GM19324 (cell line): ENCODE measurements around the gene VAPA.
A peak's percentile ranks its signal among the peaks of the same experiment; 100 is the strongest.

Source experiments
- ATAC-seq: cut with Tn5 transposase; IDR thresholded peaks from one replicate; pipeline ENCODE4 v1.9.1; 2021; ENCODE audit warnings: mild to moderate bottlenecking, moderate library complexity; ENCODE audit not compliant: unreplicated experiment, low FRiP score

VAPA gene, protein sequence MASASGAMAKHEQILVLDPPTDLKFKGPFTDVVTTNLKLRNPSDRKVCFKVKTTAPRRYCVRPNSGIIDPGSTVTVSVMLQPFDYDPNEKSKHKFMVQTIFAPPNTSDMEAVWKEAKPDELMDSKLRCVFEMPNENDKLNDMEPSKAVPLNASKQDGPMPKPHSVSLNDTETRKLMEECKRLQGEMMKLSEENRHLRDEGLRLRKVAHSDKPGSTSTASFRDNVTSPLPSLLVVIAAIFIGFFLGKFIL

DNA sequence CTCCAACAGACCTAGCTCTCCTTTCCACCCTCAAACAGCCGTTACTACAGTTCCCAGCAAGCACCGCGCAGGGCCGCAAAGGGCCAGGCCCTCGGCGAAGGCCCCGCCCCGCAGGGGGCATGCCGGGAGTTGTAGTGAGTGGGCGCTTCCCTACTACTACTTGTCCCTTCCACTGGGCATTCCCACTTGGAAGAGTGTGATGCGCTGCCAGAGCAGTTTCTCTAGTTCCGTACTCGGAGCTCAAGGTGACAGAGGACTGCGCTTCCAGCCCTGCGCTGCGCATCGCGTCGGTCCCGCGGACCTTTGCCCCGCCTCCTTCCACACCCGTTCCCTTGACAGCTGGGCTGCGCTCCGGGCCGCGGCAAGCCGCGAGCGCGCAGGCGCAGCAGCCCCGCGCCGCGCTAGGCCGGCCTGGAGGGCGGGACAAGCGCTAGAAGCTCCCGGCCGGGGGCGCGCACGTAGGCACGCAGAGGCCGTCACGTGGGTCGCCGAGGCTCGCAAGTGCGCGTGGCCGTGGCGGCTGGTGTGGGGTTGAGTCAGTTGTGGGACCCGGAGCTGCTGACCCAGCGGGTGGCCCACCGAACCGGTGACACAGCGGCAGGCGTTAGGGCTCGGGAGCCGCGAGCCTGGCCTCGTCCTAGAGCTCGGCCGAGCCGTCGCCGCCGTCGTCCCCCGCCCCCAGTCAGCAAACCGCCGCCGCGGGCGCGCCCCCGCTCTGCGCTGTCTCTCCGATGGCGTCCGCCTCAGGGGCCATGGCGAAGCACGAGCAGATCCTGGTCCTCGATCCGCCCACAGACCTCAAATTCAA is at the start of gene VAPA:
Gene VAPA, plus strand, starts transcription at position 491 of the 808 bp plus-strand sequence. Its CDS starts 241 bp downstream, at position 732.
- ATAC-seq, result peak; percentile 87

DNA sequence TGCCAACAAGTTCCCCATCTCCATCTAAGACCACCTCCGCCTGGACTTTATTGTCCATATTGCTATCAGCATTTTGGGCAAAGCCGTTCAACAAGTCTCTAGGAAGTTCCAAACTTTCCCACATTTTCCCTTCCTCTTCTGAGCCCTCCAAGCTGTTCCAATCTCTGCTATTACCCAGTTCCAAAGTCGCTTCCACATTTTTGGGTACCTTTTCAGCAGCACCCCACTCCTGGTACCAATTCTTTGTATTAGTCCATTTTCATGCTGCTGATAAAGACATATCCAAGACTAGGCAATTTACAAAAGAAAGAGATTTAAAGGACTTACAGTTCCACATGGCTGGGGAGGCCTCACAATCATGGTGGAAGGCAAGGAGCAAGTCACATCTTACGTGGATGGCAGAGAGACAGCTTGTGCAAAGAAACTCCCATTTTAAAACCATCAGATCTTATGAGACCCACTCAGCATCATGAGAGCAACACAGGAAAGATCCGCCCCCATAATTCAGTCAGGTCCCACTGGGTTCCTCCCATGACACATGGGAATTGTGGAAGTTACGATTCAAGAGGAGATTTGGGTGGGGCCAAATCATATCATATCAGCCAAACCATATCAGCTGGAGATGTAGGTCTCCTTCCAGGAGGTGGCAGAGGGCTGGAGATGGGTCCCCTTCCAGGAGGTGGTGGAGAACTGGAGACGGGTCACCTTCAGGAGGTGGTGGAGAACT is 47.9 kb upstream of the VAPA start:
- no peak for ATAC-seq

DNA sequence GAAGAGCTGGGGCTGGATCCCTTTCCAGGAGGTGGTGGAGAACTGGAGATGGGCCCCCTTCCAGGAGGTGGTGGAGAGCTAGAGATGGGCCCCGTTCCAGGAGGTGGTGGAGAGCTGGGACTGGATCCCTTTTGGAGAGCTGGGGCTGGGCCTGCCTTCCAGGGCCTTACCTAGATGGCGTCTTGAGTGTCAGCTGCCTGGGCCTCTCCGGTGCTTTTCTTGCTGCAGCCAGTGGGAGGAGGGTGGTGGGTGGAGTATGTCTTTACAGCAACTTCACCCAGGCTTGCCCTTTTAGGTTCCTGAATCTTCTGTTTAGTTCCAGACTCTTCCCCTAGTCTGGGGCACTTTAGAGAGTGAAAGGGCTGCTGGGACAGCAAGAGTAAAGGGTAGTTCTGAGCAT is 47.2 kb upstream of the VAPA start:
- no peak for ATAC-seq

DNA sequence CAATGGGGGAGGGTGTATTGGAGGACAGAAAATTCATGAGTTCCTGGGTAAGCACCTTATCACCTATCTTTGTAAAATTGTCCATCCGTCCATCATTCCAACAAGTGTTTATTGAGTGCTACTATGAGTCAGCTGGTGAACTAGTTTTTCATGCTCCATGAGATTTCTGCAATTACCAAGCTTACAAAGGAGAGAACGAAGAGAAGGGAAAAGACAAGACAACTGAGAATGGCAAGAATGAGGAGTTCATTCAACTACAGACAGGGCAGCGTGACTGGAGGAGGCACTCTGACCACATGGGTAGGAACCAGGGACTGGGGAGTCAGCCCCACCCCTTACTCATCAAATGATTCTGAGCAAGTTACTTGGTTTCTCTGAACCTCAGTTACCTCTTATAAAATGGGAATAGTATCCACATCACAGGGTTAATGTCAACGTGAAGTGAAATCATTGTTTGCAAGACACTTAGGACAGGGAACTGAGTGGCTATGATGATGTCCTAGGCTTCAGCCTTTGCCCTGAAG is 46.7 kb upstream of the VAPA start:
- no peak for ATAC-seq

DNA sequence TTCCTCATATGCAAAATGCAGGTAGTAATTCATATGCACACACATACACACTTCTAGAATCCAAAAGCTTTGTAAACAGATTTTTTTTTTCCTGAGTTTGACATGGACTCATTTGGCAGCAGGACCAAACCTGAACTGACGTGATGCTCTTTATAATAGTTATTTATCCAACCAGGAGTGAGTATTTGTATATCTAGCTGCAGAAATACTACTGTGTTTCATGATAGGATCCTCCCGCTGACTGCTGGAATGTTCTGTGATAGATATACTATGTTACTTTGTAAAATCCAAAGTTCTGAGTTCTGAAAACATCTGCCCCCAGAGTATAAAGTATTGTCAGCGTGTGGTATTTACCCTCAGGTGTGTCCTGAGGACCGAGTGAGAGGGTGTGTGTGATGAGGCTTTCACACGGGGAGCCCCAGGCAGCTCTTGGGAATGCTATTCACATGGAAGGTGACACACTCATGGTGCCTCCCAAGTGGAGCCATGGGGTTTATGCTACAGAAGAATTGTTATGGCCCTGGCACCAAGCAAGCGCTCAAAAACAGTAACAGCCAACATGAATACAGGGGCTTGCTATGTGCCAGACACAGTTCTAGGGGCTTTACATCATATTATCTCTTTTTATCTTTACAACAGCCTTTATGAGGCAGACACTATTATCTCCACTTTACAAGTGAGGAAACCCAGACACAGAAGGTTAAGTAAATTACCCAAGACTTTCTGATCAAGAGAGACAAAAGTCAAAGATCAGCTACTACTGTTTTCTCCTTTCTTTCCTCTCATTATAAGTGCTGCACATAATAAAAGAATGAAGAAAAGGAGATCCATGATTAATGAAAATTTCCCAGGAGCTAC is 44.7 kb upstream of the VAPA start:
- no peak for ATAC-seq

DNA sequence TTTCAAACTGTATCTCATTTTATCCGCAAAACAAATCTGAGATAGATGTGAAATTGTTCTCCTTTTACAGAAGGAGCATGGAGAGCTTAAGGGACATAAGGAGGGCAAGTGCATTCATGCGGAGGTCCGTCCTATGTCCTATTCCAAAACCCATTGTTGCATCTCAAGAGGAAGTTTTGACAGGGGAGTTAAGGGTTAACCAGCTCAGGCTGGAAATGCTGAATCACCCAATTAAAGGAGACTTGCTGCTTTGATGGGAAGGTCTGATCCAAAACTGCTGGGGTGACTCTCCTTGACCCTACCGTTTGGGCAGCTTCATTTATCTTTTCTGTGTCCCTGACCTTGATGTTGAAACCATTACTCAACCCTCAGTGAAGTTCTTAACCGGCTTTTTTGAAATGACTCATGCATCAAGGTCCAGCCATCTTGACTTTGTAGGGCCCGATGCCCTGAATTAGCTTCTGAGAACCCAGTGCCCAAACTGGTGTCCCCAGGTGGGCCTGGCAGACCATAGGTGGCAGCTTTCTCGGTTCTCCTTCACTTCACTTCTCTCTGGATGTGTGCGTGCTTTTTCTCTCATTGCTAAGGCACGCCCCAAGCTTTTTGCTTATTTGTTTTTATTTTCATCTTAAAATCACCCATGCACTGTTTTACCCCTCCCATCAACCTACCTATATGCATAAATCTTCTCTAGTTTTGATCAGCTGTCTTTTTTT is 43.9 kb upstream of the VAPA start:
- ATAC-seq, result no peak

DNA sequence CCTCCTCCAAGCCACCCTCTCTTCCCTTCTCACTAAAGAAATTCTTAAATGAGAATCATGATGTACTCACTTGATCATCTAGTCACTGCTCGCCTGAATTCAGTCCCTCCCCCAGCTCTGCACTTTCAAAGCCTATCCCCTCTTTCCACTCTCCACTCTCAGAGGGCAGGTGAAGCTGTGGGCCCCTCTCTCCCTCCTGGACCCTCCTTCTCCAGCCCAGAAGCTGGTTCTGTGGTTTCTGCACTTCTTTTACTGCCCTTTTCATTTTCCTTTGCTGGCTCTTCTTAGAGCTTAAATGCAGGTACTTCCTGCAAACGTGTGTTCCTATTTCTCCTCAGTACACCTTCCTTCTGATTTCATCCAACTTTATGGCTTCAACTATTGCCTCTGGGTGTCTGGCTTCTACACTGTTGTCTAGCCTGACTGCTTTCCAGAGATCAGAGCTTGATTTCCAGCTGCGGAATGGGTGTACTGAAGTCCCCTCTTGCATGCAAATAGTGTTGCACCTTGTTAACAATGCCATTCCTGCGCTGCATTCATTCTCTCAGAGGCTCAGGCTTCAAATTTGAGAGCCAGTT is 43.3 kb upstream of the VAPA start:
- no peak for ATAC-seq

DNA sequence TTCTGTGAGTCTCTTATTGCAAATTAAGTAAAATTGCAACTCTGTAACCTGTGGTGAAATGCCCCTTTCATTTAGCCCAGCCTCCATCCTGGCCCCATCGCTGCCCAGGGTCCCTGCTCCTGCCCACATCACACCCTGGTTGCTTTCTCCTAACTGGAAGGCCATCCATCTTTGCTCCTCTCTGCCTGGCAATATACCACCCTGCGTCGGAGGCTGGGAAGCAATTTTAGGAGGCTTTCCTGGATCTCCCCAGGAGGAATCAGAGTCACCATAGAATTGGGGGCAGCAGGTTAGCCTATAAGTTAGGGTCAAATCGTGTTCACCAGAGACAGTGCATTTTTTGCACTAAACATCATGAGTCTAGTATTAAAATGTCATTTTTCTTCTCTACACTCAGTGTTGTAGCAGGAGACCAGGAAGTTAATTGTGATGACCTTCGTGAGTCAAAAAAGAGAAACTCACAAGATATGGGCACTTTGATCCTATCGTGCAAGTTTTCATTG is 42.5 kb upstream of the VAPA start:
- no peak for ATAC-seq

DNA sequence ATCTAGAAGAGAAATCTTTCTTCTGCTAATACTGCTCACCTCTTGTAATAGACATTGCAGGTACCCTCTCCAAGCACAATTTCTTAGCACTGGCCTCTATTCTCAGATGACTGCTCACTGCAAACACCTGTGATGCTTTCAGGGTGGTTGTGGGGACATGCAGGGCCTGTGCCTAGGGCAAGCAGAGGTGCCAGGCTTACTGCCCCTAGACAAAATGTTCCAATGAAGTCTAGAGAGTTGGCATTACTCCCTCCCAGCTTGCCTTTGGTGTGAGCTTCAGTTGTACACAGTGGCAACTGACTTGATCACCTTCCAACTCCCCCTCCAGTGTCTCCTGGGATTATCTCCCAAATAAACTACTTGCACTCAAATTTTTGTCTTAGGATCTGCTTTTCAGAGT is 41.0 kb upstream of the VAPA start:
- no peak for ATAC-seq

DNA sequence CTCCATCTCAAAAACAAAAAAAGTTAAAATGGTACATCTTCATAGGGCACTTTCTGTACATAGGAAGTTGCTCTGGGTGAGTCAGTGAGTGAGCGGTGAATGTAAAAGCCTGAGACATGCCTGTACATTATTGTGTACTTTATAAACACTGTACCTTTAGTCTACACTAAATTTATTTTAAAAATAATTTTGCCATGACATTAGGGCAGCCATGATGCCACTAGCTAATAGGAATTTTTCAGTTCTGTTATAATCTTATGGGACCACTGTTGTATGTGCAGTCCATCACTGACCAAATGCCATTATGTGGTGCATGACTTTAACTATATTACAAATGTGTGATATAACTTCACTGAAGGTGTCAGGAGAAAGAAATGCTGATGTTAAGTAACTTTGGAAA is 39.1 kb upstream of the VAPA start:
- ATAC-seq, result no peak

DNA sequence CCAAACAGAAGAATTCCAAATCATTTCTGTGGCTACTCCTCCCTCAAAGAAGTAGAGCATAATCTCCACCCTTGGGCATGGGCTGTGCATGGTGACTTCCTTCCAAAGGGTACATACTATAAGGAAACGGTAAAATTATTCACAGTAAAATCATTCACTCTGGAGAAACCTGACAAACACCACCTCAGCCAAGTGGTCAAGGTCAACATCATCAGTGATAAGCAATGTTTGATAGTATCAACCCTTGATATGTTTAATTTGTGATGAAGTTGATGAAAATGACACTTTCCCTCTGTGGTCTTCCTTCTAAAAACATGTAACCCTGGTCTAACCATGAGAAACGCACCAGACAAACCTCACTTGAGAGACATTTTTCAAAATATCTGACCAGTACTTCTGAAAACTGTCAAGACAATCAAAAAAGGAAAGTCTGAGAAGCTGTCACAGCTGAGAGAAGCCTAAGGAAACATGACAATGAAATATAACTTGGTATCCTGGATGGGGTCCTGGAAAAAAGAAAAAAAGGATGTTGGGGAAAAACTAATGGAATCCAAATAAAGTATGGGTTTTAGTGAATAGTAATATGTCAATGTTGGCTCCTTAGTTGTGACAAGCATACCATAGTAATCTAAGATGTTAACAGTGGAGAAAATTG is 37.5 kb upstream of the VAPA start:
- no peak for ATAC-seq

DNA sequence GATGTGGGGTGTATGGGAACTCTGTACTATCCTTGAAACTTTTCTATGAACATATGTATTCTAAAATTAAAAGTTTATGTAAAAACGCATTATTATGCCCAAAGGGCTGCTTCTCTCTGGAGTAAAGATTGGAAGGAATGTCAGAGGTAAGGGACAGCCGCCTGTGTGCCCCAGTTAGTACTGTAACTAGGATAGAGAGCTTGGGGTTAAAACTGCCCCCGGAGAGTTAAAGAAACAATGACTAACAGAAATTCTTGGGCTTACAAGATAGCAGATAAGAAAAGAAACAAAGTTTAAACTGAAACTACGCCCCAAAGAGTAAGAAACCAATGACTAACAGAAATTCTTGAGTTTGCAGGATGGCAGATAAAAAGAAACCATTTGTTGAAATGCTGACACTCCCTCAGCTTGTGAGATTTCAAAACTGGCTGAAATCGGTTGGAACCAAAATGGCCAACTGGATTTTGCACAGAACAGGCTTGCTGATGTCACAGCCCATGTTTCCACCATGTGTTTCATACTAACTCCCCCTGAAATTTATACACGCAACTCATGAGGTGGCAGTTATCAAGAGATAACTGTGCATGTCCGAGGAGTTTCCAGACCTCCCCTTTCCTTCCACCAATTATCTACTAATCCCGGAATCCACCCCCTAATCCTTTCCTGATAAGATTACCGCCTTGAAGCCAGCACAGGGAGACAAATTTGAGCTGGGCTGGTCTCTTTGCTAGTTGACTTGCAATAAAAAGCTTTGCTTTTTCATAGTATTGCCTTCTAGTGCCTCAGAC is 36.8 kb upstream of the VAPA start:
- no peak for ATAC-seq

DNA sequence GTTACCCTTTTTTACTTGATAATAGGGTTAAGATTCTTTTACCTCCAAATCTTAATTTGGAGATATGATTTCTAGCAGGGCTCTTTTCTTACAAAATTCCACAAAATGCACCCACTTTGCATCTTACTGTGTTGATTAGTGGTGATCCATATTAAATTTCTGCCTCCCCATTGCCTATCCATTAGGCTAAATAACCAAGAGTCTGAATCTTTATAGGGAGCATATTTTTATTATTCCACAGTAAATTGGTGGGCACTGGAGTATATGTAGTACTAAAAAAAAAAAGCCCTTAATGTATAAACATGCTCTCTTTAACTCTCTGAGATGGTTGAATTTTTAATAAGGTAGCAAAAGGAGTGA is 36.2 kb upstream of the VAPA start:
- ATAC-seq, result no peak

DNA sequence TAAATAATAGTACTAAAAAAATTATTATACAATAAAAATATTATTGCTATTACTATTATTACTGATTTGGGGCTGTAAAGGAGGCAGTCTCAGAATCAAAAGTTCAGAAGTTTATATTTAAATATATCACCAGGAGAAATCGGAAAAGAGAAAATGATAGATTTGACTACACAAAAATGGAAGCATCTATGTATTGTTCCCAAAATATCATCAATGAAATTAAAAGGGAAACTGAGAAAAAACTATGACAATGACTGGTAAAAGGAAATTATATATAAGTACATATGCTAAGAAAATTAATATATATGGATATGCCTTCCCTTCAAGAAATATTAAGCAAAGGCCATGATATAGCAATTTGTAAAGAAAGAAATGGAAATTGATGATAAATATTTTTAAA is 35.7 kb upstream of the VAPA start:
- no peak for ATAC-seq

DNA sequence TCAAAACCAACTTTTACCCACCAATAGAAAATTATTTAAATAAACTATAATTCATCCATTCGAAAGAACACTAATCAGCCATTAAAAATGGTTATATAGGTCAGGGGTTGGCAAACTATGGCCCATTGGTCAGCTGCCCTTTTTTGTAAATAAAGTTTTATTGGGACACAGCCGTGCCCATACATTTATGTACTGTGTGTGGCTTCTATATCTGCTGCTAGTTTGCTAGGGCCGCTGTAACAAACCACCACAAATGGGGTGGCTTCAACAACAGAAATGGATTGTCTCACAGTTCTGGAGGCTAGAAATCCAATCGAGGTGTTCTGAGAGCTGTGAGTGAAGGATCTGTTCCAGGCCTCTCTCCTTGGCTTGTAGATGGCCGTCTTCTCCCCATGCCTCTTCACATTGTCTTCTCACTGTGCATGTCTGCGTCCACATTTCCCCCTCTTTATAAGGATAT is 35.0 kb upstream of the VAPA start:
- no peak for ATAC-seq

DNA sequence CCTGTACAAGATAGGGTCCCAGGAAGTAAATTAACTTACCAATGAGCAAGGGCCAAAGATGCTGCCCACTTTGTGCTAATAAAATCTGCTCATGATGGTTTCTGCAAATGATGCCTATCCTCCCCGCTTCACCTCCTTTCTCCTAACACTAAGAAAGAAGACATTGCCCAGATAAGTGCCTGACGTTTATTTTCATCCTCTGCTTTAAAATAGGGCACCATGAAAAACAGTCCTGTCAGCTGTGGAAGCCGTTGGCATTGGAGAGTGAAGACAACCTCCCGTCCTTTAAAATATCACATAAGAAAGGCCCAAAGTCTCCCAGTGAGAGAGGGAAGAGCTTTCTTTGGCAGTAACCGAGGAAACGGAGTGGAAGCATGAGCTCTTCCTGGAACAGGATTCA is 29.7 kb upstream of the VAPA start:
- ATAC-seq, result no peak

DNA sequence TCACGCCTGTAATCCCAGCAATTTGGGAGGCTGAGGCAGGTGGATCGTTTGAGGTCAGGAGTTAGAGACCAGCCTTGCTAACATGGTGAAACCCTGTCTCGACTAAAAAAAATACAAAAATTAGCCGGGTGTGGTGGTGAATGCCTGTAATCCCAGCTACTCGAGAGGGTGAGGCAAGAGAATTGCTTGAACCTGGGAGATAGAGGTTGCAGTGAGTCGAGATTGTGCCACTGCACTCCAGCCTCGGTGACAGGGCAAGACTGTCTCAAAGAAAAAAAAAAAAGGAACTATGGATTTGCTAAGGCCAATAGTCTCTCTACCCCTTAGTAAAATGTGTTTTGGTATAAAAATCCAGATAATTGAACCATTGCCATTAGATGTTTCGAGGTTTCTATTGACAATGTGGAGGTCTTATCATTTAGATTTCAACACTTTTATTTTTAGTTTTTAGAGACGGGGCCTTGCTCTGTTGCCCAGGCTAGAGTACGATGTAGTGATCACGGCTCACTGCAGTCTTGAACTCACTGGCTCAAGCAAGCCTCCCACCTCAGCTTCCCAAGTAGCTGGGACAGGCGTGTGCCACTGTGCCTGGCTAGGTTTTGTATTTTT is 29.2 kb upstream of the VAPA start:
- no peak for ATAC-seq
